Right ventricle myocardium superior (tissue), 1 donor: ENCODE results near the gene KIF21B. TPM values are rescaled to one million over a fixed set of nuclear protein-coding genes. Genes with fewer than 3 reads are reported as not detected.

Source experiments
- ATAC-seq: fragments of 200-7000 bp; cut with Tn5 transposase; one replicate; pipeline ENCODE4 v1.9.1; 2020; ENCODE audit warnings: mild to moderate bottlenecking; ENCODE audit not compliant: poor library complexity
- DNase-seq: peaks from one replicate; pipeline ENCODE4 v3.0.0-alpha.2; 2020
- intact Hi-C: fragments of 100-400 bp; cut with DNase I; formaldehyde crosslinking; loops from one replicate; pipeline ENCODE4 v1.11.2; 2022
- total RNA-seq: library from RNA; stranded (reverse); fragmentation: NEBNext Ultra II Directional; extraction: Animal tissue kit (Norgen Biotek cat#: 25700); gene quantifications from one replicate; pipeline ENCODE4 v1.2.1, GENCODE V29; 2021
- donor health status: DM: no; HTN: yes; CAD: no; lungs with severe emphysema.

KIF21B gene
- total RNA-seq, 1 donor from 2014 or later: 0.24 TPM

DNA sequence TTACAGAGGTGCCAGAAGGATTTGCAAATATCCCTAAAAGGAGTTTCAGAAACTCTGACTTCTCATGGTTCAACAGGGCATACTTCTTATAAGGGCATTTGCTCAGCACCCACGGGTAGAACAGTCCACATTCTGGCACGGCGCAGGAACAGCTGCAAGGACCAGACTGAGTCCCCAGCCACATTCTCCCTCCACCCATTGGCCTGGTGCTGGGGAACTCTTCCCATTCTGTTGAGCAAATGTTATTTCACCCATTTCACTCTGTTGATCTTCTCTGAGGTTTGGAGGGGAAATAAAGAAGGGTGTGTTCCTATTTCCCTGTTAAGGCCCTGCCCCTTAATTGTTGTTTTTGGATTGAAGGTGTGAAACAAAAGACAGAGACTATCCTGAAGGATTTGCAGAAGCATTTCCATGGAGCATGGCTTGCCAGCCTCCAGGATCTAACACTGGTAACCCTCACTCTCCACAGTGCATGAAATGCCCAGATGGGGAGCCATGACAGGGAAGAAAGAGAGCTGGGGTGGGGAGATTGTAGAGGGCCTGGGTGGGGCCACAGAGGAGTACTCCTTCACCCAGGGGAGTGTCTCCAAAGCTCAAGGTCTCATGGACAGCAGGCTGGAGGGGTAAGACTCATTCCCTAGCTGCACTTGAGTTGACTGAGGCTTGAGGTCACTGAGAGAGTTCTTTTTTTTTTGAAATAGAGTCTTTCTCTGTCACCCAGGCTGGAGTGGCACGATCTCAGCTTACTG, 93.8 kb downstream of the KIF21B start:
- intact Hi-C loops: no loop called here

GRCh38 chr1:200925831-200926230, 97.7 kb downstream of the KIF21B start:
- DNase-seq (no peak), ATAC-seq (no peak)
- intact Hi-C loops: no loop called here

More for the DNA sequence above, 93.8 kb downstream of the KIF21B start:
- ATAC-seq (no peak), DNase-seq (no peak)

DNA sequence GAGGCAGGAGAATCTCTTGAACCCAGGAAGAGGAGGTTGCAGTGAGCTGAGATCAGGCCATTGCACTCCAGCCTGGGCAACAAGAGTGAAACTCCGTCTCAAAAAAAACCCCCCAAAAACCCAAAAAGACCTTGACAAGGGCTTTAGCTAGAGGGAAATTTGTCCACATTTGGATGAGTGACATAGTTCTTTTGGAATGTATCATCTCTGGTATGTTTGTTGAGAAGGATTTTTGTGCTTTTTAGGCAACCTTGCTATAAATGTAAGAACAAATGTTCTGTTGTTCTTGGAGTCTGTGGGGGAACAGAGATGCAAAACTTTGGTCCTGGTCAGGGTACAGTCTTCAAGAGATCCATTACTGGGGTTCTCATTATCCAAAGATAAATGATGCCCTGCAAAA, 99.9 kb downstream of the KIF21B start:
- no peak for DNase-seq
- intact Hi-C loops: no loop called here
- ATAC-seq: no peak

GRCh38 chr1:200922406-200922805, 101.1 kb downstream of the KIF21B start:
- intact Hi-C loops: no loop called here
- DNase-seq (no peak), ATAC-seq (no peak)

DNA sequence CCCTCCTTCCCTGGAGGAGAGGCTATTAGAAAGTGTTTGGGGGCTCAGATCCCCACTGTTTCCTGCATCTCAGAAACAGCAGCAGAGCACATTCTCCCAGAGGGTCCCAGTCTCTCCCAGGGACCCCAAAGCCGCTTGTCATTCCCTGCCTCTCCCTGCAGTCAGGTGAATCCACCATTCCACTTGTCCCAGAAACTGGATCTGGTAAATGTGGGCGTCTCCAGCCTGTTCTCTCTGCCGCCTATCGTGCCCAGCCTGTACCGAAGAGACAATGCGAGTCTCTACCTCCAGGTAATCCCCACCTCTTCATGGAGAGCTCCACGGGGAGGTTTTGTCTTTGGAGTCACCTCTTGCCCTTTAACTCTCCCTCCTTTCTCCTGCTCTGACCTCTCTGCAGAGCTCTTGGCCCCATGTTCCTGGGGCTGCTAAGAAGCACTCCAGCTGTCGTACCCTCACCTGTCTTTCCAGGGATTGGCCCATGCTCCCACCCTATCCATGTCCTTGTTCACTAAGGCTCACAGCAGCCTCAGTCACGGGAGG, 101.9 kb downstream of the KIF21B start:
- ATAC-seq: no peak
- intact Hi-C loops: no loop called here

More for the DNA sequence above, 101.9 kb downstream of the KIF21B start:
- DNase-seq: no peak

Other genes starting within 250 kb of the KIF21B start
- not detected for gene GPR25, start 150.7 kb downstream of the KIF21B start, total RNA-seq
- not detected for gene INAVA, start 128.8 kb downstream of the KIF21B start, total RNA-seq
- not detected for gene CACNA1S, start 88.7 kb upstream of the KIF21B start, total RNA-seq
- gene ASCL5, start 103.5 kb upstream of the KIF21B start, total RNA-seq: not detected
- gene TMEM9, start 130.8 kb upstream of the KIF21B start, total RNA-seq: 20.7 TPM
- not detected for gene IGFN1, start 167.1 kb upstream of the KIF21B start, total RNA-seq